SW 1271 (cell line): ENCODE measurements around the gene SPATA13.

ENCODE experiments used
- DNase-seq, 2 experiments: peaks; one replicate each; lab custom pipeline; 2025; lab: John Stamatoyannopoulos, UW

SPATA13 gene

DNA sequence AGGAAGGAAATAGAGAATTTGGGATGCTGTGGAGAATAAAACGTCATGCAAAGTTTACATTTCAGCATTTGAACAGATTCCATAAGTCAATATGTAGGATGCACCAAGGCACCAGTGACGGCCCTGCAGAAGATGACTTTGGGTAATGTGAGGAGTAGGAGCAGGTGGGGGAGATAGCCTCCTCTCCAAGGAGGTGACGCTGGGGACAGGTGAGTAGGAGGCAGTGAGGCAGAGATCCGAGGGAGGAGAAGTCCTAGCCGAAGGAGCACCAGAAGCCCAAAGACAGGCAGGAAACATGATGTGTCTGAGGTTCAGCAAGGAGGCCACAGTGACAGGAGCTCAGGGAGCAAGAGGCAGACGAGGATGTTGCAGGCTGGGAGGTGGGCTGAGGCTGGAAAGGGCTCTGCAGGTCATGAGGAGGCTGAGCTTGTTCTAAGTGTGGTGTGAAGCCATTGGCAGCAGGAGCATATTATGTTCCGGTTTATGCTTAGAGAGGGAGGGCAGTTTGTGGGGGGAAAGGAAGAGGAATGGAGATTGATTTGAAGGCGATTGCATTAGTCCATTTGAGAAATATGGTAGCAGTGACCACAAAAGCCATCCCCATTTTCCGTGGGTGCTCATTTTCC is 93.1 kb downstream of the SPATA13 start:
- DNase-seq = no peak

DNA sequence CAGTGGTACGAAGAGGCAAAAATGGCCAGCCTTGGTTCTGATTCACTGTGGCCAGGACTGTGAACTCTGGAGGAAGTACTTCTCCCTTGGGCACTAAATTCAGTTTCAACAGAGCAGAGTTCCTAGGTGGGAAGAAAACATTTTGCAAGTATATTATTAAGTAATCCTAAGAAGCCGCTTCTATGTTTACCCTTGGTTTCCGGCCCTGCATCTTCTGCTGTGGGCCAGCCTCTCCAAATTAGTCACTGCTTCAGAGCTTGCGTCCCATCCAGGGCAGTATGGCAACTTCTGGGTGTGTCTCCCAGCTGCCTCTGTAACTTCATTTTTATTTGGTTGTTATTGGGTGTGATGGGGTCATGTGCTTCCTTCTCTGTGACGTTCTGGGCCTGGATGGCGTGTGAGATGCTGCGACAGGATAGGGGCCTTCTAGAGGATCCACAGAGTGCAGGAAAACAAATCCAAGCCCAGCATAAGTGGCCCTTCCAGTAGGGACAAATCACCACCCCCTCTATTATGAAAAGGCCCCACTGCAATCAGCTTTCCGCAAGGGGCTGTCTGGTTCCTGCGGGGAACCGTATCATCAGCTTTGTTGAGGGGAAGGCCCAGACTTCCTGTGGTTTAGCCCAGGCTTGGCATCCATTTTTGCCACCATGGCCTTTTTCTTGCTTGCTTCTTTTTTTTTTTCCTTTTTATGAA is 93.8 kb downstream of the SPATA13 start:
- no peak for DNase-seq

DNA sequence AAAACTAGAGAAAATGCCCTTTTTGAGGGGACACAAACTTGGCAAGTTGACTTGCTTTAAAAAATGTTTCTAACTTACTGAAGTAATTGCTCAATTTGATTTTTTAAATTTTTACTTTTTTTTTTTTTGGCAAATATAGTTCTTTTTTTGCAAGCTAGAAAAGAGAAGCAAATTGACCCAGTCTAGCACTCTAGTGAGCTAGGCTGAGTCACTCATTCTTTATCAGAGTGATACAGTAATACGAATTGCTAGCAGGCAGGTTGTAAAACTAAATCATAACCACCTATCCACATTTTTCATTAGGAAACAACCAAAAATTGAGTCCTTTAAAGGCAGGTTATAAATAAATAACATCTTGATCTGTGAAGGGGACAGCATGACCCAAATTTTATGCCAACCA is 97.0 kb downstream of the SPATA13 start:
- no peak for DNase-seq

DNA sequence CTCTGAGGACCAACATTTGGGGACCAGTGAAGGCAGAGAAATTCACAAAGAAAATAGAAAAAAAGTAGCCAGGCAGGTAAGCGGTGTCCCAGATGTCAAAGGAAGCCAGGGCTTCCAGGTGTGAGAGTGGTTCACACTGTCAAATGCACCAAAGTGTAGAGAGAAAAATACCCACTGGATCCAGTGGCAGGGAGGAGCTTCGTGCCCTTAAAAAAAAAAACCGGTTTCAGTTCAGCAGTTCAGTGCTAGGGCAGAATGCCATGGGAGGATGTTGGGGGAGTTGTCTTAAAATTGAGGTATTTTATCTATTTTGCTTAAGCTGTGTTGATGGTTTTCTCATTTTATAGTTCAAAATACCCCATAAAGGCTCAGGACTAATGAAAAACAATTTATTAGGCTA is 101.0 kb downstream of the SPATA13 start:
- DNase-seq = no peak

DNA sequence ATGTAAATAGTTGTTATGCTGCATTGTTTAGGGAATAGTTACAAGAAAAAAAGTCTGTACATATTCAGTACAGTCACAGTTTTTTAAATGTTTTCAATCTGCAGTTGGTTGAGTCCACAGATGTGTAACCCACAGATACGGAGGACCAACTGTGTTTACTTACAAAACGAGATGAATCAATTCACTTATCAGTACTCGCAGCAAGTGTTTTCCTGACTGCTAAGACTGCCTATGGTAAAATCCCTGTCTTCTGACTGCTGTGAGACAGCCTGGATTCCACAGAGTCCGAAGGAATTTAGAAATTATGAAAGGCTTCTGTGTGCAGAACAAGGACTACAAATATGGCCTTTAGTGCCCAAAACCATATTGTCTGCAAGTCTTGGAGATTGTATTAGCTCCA is 103.1 kb downstream of the SPATA13 start:
- no peak for DNase-seq

DNA sequence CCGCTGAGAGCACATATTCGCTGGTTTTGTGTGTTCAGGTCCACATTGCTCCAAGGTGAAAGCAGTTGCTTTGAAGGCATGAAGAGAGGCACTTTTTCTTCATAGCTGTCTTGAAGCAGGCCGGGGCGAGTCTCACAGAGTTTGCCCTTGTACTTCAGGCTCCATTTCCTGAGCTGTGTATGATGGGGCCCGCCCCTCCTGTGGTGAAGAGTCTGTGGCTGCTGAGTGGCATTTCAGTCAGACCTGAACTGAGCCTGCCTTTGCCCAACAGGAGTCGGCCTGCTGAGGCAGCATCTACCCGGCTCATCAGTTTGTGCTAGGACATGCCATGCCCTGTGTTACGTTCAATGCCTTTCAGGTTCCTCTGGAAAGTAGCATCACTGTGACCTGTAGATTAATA is 104.5 kb downstream of the SPATA13 start:
- no peak for DNase-seq

DNA sequence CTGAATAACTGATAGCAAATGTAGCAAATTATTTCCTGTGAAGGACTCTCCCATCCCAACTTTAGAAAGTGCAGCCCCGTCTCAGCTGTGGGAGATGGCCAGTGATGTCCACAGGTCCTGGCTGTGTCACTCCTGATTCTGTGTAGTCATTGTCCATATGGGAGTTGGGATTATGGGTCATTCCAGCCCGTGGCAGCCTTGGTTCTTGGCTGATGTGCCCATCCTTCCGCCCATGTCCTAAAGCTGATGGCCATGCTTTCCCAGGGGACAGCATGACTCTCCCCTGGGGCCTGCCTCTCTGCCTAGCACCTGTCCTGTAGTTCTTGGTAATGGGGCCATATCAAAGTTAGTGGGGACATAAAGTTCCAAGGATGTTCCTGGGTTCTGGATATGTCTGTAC is 104.9 kb downstream of the SPATA13 start:
- no peak for DNase-seq

DNA sequence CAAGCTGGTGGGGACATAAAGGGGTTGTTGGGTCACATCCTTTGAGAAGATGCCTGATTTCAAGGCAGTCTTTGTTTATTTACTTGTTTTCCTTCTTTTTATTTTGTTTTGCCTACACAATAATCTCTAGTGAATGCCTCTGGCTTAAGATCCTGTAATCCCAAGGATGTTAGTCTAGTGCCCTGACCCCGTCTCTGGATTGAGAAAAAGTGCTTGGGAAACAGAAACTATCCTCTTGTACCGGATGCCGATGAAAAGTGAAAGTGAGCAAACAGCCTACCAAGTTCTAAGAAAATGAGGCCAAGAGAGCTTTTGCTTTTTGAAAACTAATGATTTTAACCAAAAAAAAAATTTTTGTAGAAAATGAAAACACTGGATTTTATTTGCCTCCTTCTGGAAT is 106.8 kb downstream of the SPATA13 start:
- no peak for DNase-seq

DNA sequence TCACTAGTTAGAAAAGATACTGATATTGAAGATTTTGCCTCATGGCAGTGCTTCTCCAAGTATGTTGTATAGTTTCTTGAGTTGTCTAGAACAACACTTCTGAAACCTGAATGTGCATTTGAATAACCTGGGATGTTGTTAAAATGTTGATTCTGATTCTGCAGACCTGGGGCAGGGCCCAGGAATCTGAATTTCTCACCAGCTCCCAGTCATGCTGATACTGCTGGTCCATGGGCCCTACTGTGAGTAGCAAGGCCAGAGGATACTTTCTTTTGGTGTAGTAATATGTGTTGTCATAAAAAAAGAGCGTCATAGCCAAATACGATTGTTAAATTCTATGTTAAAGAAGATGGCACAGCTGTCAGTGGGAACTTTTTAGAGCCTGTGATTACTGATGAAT is 107.3 kb downstream of the SPATA13 start:
- no peak for DNase-seq

DNA sequence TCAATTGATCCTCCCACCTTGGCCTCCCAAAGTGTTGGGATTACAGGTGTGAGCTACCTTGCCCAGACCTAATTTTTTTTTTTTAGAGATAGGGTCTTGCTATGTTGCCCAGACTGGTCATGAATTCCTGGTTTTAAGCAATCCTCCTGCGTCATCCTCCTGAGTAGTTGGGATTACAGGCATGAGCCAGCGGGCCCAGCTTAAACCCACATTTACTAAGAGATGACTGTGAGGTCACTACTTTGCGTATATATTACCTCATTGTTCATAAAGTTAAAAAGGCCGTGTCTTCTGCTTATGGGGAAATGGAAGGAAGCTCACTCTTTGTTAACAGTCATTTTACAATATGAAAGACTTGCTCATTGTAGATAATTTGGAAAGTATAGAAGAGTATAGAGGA is 109.3 kb downstream of the SPATA13 start:
- DNase-seq = no peak

DNA sequence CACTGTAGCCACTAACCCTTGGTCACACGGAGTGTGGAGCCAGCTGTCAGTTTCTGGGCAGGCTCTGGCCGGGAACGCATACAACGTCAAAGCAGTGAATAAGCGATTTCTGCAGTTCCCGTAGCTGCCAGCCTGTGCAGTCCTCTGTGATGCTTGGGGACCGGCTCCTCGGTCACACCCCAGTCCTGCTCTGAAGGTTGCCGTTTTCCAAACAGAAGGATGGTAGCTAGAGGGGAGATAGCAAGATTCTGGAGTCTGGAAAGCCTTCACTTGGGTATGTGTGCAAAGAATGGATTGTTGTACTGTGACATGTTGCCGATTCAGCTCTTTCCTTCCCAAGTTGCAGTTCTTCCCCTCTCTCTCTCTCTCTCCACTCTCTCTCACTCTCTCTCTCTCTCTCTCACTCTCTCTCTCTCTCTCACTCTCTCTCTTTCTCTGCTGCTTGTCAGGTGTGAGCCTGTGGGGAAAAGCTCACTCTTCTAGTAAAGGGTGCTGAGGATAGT is 110.2 kb downstream of the SPATA13 start:
- no peak for DNase-seq

DNA sequence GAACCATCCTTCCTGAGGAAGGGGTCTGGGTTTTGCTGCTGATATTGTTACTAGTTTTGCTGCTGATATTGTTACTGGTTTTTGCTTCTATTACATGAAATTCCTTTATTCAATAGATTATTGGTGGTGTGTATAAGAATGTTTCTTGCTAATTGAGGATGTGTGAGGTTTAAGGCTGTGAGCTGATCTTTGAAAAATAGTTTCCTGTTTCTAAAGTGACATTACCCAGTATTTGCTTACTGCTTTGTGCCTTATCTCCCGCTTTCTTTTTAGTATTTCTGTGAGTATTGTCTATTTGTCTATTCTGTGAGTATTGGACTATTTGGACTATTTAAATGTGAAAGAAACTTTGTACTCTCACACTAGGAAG is 110.7 kb downstream of the SPATA13 start:
- DNase-seq = no peak

DNA sequence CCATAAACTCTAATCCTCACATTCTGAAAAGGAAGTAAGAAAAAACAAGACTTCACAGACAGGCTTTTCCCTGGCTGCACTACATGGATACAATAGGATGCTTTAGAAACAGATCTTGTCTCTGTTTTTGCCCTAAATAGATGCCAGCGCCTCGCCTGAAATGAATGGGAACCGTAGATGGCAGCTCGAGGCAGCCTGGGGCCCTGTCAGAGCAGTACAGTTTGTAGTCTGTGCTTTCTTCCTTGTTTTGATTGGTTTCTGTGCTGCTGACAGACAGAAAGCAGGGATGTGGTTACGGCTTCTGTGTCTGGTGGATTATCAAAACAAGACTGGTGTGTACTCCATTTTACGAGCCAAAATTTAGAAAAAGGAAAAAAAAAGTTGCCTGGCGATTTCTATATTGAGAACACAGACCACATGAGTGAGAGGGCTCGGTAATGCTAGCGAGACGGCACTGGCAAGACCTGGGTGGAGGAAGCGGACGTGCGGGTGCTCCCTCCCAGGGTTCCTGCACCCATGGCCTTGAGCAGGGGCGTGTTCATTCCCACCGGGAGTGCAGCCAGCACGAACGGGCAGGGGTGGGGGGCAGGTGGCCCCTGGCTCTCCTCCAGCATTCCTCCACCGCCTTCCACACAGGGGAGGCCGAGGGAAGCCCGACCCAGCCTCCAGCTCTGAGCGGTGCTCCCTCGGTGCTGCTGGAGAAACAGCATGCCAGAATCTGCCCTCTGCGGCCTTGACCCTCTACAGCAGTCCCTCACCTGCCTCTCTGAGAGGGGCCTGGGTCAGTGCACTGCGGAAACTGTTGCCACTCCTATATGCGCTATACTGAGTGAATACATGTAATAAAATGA is 111.3 kb downstream of the SPATA13 start:
- no peak for DNase-seq

DNA sequence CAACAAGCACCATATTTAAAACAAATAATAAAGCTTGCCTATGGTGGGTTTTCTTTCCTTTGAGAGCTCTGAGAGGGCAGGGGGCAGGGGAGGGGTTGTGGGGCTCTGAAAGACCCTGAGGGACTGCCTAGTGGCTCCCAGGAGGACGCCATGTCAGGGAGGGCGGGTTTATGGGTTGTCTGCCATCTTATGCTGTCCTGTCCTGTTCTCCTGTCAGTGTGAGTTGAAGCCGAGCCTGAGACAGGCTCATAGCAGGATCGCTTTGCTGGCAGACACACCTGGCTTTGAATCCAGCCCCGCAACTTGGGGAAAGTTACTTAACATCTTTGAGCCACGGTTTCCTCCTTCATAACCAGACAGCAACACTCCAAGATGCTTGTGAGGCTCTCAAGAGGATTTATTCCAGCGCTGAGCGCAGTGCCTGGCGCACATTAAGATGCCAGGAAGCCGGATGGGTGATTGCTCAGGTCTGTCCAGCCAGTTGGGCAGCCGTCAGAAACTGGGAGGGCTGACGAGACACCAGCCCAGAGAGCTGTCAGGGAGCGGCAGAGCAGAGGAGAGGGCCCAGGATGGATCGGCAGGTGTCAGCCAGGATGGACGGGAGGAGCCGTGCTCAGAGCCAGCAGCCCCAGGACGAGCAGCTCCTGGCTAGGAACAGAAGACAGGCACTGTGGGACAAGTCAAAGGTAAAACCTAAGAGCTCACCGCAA is 112.1 kb downstream of the SPATA13 start:
- DNase-seq = no peak

DNA sequence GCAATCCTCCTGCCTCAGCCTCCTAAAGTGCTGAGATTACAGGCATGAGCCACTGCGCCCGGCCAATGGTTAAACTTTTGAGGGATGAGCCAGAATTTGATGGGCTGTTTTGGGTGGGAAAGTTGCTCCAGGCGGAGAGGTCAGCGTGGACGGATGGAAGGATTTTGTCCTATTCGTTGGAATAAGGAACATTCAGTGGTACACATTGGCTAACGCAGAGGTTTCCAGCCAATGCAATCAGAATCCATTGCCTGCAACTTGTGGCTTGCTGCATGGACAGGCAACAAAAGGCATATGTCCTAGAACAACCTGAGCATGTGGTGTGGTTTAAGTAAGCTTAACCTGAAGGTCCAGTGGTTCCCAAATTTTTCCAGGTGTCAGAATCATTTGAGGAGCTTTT is 113.4 kb downstream of the SPATA13 start:
- no peak for DNase-seq

DNA sequence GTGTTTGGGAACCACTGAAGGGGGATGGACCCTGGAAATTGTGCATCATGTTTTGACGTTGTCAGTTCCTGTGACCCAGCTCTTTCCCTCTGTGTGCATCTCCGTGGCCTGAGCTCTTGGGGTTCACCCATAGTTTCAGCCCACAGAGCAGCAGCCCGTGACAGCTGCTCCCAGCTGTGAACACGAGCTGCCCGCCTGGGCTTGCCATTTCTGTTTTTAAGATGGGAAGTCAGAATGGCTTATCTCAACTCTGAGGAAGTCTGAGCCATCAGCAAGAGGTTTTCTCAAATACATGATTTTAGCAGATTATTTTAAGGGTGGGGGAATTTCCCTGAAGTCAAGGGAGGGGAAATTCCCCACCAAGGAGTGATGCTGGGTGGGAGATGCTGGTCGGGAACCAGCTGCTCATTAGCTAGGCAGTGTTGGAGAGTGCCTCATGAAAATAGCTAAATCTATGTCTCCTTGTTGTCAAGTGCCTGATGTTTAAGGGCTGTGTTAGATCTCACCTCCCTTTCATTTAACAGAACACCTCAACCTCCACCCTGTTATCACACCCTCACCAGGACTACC is 114.0 kb downstream of the SPATA13 start:
- no peak for DNase-seq

DNA sequence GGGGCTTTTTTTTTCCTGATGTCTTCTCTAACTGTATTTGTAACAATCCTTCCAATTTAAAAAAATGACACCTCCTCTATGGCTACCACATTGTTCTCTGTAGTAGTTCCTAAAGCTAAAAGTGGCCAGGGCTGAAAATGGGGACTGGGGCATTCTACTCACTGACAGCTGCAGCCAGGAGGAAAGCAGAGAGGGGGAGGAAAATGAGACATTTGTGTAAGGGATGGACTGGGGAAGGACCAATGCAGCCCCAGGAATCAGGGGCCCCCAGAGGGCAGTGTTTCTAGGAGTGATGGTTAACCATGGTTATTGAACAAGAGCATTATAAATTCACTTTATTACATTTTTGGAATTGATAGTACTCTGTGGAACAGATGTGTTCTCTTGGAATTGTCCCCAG is 114.5 kb downstream of the SPATA13 start:
- no peak for DNase-seq

DNA sequence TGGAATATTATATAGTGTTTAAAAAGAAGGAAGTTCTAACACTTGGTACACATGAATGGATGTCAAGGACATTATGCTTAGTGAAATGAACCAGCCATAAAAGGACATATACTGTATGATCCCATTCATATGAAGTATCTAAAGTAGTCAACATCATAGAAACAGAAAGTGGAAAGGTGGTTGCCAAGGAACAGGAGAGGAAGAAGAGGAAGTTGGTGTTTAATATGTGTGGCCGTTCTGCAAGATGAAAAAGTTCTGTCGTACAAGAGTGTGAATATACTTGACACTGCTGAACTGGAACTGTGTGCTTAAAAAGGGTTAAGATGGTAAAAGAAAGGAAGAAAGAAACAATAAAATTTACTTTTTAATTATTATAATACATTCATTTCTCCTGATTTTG is 115.8 kb downstream of the SPATA13 start:
- DNase-seq = no peak

DNA sequence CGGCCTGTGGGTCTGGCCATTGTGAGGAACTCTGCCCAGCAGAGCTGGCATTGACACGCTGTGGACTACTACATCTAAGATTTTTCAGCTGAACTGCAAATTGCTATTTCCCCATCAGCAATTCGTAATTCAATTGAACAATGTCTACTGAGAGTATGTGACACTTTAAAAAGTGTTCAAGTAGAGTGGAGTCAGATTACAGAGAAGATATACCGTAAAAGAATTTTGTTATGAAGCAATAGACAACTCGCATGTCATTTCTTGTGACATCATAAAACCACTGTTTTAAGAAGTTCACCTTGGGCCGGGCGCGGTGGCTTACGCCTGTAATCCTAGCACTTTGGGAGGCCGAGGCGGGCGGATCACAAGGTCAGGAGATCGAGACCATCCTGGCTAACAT is 116.3 kb downstream of the SPATA13 start:
- no peak for DNase-seq

DNA sequence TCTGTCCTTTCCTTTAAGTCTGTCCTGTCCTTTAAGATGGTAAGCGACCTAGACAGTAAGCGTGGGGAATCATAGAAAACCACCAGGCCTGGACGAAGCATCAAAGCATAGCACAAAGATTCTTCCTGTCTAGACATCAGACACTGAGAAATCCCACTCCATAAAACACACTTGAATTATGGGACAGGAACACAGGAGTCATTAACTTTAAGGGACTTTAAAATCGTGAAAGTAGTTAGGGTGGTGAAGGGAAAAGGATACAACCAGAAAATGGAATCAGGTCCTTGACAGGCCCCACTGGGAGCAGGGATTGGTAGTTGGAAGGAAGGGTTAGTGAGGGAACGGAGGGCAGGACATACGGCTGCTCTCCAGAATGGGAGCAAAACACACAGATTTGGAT is 117.2 kb downstream of the SPATA13 start:
- no peak for DNase-seq

DNA sequence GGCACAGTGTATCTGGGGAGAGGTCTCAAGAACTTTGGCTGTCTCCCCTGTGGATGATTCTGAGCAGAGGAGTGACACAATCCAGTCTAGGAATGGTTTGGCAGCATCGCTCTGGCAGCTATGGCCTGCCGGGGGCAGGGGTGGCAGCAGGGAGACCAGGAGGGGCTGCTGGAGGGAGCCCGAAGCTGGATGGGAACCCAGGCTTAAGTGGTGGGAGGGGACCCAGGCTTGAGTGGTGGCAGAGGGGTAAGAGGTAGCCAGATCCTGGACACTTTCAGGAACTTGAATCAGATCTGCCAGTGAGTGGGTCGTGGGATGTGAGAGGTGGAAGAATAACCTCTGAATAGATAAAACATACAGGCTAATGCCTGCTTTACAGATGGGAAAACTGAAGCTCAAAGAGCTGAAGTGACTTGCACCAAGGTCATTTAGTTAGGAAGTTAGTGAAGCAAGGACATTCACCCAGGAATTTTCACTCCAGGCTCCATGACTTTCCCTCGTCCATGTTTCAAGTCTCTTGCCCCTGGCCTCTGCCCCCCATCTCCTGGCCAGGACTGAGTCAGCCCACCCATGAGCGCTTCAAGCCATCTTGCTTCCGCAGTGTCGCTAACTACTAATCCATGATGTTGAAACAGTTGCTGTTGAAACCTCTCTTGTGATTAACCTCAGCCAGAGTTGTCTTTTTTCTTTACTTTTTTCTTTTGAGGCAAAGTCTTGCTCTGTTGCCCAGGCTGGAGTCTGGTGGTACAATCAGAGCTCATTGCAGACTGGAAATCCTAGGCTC is 119.0 kb downstream of the SPATA13 start:
- no peak for DNase-seq
